H1 (cell line): ENCODE results near the gene ZDHHC8.

ENCODE experiments used
- CHD7 ChIP-seq: fragments of 300-600 bp; sonication (generic); IDR thresholded peaks from 2 replicates; pipeline ENCODE4 v1.7.1; 2012; ENCODE audit warnings: low read length, moderate library complexity, mild to moderate bottlenecking, inconsistent platforms; ENCODE audit not compliant: insufficient replicate concordance
- CTCF ChIP-seq, 3 experiments: IDR thresholded peaks; 1 replicate in 2 of 3; 2 replicates in 1 of 3; pipeline versions ENCODE4 v1.5.1 to v1.6.1; 2011; ENCODE audit warnings: low read length in 3 of 3, mild to moderate bottlenecking in 3 of 3, inconsistent platforms in 2 of 3, low read depth in 1 of 3, moderate library complexity in 1 of 3; ENCODE audit not compliant: insufficient read depth in 1 of 3; ENCODE audit errors: control extremely low read depth in 1 of 3
- EP300 ChIP-seq, 2 experiments: IDR thresholded peaks; 1 replicate in 1 of 2; 2 replicates in 1 of 2; pipeline ENCODE4 v1.6.1; 2011 to 2012; ENCODE audit warnings: low read depth in 2 of 2, low read length in 2 of 2, mild to moderate bottlenecking in 2 of 2, borderline replicate concordance in 1 of 2, inconsistent platforms in 1 of 2, moderate library complexity in 1 of 2
- EZH2 ChIP-seq: fragments of 200-600 bp; sonication (generic); IDR thresholded peaks from 2 replicates; pipeline ENCODE4 v1.7.1; 2012; ENCODE audit warnings: low read depth, mild to moderate bottlenecking, moderate library complexity, low read length, inconsistent platforms; ENCODE audit not compliant: severe bottlenecking
- GABPA ChIP-seq: IDR thresholded peaks from 2 replicates; pipeline ENCODE4 v1.6.1; 2011; ENCODE audit warnings: mild to moderate bottlenecking, low read length, moderate library complexity, borderline replicate concordance; ENCODE audit not compliant: insufficient read depth
- MAX ChIP-seq: IDR thresholded peaks from 2 replicates; pipeline ENCODE4 v1.6.1; 2012; ENCODE audit warnings: inconsistent platforms
- POLR2A ChIP-seq, 2 experiments: IDR thresholded peaks; 1 replicate in 1 of 2; 2 replicates in 1 of 2; pipeline ENCODE4 v1.6.1; 2011; ENCODE audit warnings: low read depth in 2 of 2, low read length in 2 of 2, mild to moderate bottlenecking in 2 of 2; ENCODE audit errors: control extremely low read depth in 1 of 2
- POLR2AphosphoS5 ChIP-seq: IDR thresholded peaks from 2 replicates; pipeline ENCODE4 v1.6.1; 2011; ENCODE audit warnings: low read depth, low read length
- RNF2 ChIP-seq: fragments of 200-900, 300-1000 bp; sonication (generic); IDR thresholded peaks from 2 replicates; pipeline ENCODE4 v1.7.1; 2016; ENCODE audit warnings: borderline replicate concordance, low read depth, mild to moderate bottlenecking, antibody characterized with exemption, low read length; ENCODE audit not compliant: poor library complexity, severe bottlenecking; ENCODE audit errors: missing control alignments
- SP1 ChIP-seq: IDR thresholded peaks from 2 replicates; pipeline ENCODE4 v1.6.1; 2011; ENCODE audit warnings: low read depth, low read length
- TAF1 ChIP-seq: IDR thresholded peaks from 2 replicates; pipeline ENCODE4 v1.6.1; 2011; ENCODE audit warnings: mild to moderate bottlenecking, low read depth, low read length
- YY1 ChIP-seq: IDR thresholded peaks from 2 replicates; pipeline ENCODE4 v1.6.1; 2011; ENCODE audit warnings: low read depth, mild to moderate bottlenecking, low read length
- ZNF274 ChIP-seq: IDR thresholded peaks from 2 replicates; pipeline ENCODE4 v1.7.0; 2012; ENCODE audit warnings: low read length, borderline replicate concordance; ENCODE audit errors: extremely low read depth

GRCh38 chr22:20089977-20090729 lies 41.5 kb upstream of the ZDHHC8 start:
- no peak for TF ChIP-seq POLR2A (IDR thresholded peaks at IDR 0.05; ENCODE audit: control extremely low read depth in 1 of 2, low read depth in 2 of 2, low read length in 2 of 2)
- no peak for TF ChIP-seq CTCF (IDR thresholded peaks at IDR 0.05; ENCODE audit: control extremely low read depth in 1 of 3, insufficient read depth in 1 of 3, low read depth in 1 of 3, low read length in 3 of 3)
- TF ChIP-seq MAX = no peak
- TF ChIP-seq RNF2 = no peak
- no peak for TF ChIP-seq ZNF274
- no peak for TF ChIP-seq EZH2
- no peak for TF ChIP-seq TAF1
- TF ChIP-seq CHD7 = no peak
- no peak for TF ChIP-seq GABPA
- TF ChIP-seq YY1 = no peak
- no peak for TF ChIP-seq SP1
- no peak for TF ChIP-seq POLR2AphosphoS5
- no peak for TF ChIP-seq EP300 (IDR thresholded peaks at IDR 0.05; ENCODE audit: borderline replicate concordance in 1 of 2, low read depth in 2 of 2, low read length in 2 of 2)
